ENCODE measurements around the gene OPCML. TPM values are rescaled to one million over a fixed set of nuclear protein-coding genes. Genes with fewer than 3 reads are reported as not detected.

OPCML gene
- not detected for total RNA-seq

DNA sequence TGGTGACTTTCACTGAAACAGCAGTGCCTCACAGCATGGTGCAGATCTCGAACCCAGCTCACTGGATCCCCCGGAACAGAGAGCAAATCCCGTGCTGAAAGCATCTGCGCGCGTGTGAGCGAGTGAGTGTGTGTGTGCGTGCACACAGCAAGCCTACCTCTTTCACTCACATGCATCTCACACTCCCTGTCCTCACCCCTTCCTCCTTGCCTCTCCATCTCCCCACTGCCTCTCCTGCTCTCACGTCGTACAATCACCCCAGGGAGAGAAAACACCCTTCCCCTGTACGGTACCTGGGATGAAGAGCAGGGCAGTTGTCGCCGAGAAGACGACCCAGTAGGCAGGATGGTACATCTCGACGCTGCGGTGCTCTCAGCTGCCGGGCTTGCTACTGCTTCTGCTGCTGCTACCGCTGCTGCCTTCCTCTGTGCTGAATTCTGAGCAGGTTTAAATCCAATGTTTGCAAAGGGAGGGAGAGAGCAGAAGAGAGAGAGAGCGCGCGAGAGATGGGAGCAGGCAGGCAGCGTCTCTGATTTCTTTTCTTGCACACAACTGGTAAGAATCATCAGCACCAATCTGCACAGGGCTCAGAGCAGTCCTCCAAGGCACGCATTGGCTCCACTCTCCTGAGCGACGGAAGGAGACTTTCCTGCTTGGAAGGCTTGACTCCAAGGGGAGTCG, at the start of gene OPCML:
OPCML (minus strand) TSS at position 531 of the 681 bp plus-strand sequence.
- intact Hi-C loops (cut with DNase I): no loop called here
- TF ChIP-seq POLR2A (IDR thresholded peaks at IDR 0.05) (no peak), POLR2AphosphoS5 (IDR thresholded peaks at IDR 0.05; ENCODE audit: insufficient read depth in 1 of 2, low read depth in 1 of 2) (no peak)
- TF ChIP-seq, protein P1, sequence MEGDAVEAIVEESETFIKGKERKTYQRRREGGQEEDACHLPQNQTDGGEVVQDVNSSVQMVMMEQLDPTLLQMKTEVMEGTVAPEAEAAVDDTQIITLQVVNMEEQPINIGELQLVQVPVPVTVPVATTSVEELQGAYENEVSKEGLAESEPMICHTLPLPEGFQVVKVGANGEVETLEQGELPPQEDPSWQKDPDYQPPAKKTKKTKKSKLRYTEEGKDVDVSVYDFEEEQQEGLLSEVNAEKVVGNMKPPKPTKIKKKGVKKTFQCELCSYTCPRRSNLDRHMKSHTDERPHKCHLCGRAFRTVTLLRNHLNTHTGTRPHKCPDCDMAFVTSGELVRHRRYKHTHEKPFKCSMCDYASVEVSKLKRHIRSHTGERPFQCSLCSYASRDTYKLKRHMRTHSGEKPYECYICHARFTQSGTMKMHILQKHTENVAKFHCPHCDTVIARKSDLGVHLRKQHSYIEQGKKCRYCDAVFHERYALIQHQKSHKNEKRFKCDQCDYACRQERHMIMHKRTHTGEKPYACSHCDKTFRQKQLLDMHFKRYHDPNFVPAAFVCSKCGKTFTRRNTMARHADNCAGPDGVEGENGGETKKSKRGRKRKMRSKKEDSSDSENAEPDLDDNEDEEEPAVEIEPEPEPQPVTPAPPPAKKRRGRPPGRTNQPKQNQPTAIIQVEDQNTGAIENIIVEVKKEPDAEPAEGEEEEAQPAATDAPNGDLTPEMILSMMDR (IDR thresholded peaks at IDR 0.05): no peak
- Histone ChIP-seq H3K4me3 (no peak within 1 kb of the TSS), H3K27me3 (no peaks in the 10 kb centered on the region), H3K4me1 (no peaks in the 10 kb centered on the region), H3K36me3 (no peaks in the 10 kb centered on the region), H3K27ac (no peak within 1 kb of the TSS), H3K9me3 (no peaks in the 10 kb centered on the region)
- DNase-seq (ENCODE audit: extremely low spot score in 2 of 2): no peak

DNA sequence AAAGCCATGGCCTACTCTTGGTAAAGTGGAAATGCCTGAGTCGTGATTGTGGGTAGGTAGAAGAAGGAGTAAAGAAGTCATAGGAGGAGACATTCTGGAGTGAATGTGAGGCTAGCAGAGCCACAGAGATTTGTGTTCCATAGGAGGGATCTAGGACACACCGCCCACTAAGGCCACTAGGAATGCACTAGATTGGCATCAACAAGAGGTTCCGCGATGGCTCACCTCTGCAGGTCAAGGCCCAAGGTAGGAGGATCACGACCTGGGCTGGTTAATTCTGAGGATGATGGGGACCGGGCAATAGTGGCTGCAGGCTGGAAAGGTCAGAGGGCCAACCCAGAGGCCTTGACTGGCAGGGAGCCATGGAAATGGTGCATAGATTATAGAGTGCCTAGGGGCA, 48.8 kb upstream of the OPCML start:
- no peak for DNase-seq (ENCODE audit: extremely low spot score in 2 of 2)
- H3K27me3 ChIP-seq: no peaks in the 10 kb centered on the region
- no peak for TF ChIP-seq POLR2A (IDR thresholded peaks at IDR 0.05)
- TF ChIP-seq, protein P1 (IDR thresholded peaks at IDR 0.05): no peak
- TF ChIP-seq POLR2AphosphoS5 (IDR thresholded peaks at IDR 0.05; ENCODE audit: insufficient read depth in 1 of 2, low read depth in 1 of 2): no peak
- H3K4me3 ChIP-seq: no peak overlapping the region
- H3K36me3 ChIP-seq: no peaks in the 10 kb centered on the region
- no peaks in the 10 kb centered on the region for H3K9me3 ChIP-seq
- H3K27ac ChIP-seq: no peak overlapping the region
- H3K4me1 ChIP-seq: no peaks in the 10 kb centered on the region
- intact Hi-C loops (cut with DNase I): no loop called here

DNA sequence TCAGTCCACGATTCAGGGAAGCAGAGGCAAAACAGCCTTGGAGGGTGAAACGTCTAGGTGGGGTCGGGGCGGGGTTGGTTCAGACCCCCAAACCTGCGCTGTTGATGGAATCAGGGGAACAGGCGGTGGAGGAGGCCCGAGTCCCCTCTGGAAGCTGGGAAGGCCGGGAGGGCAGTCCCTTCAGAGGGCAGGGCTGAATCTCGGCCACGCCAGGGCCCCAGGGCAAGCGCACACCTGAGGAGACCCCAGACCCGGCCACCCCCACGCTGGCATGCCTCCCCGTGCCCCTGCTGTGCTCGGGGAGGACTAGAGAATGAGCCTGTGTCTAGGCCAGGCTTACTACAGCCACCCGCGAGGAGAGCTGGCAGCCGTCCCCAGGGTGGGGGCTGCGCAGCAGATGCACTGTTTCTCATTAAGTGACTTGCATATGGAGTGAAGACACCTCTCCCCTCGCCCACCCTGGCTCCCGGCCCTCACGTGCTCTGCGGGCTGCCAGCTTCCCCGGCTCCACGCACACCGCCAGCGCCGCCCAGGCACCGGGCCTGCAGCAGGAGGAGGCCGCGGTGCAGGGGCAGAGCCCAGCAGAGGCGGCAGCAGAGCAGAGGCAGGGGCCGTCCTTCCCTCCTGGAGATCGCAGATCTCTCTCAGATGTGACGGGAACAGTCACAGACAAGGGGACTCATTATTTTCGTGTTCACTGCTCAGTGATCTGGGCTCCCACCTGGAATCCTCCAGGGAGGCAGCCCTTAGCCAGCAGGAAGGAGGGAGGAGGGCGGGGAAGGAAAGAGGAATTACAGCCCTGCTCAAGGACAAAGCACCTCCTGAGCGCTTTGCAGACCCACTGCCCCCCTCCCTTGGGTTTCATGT, 47.1 kb upstream of the OPCML start:
- DNase-seq (ENCODE audit: extremely low spot score in 2 of 2): no peak
- intact Hi-C loops (cut with DNase I): no loop called here
- H3K4me1 ChIP-seq: no peaks in the 10 kb centered on the region
- no peak overlapping the region for H3K27ac ChIP-seq
- no peak overlapping the region for H3K4me3 ChIP-seq
- H3K36me3 ChIP-seq: no peaks in the 10 kb centered on the region
- H3K27me3 ChIP-seq: no peaks in the 10 kb centered on the region
- no peaks in the 10 kb centered on the region for H3K9me3 ChIP-seq
- TF ChIP-seq POLR2AphosphoS5 (IDR thresholded peaks at IDR 0.05; ENCODE audit: insufficient read depth in 1 of 2, low read depth in 1 of 2): no peak
- no peak for TF ChIP-seq POLR2A (IDR thresholded peaks at IDR 0.05)
- TF ChIP-seq, protein P1 (IDR thresholded peaks at IDR 0.05): no peak

DNA sequence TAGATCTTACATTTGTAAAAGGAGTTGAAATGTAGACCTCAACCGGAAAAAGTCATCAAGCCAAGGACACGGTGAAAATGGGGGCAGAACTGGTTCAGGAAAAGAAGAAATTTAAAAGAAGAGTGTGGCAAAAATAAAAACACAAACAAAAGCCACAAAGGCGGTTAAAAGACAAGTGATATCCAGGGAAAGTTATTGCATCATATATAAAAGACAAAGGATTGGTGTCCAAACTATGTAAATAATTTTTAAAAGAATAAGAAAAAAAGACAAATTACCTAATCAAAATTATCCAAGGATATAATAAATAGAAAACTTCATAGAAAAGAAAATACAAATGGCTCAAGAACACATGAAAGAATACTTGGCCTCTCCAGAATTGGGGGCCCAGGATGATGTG, 45.1 kb upstream of the OPCML start:
- no peak for DNase-seq (ENCODE audit: extremely low spot score in 2 of 2)
- Histone ChIP-seq H3K4me1 (no peaks in the 10 kb centered on the region), H3K9me3 (no peaks in the 10 kb centered on the region), H3K4me3 (no peak overlapping the region), H3K36me3 (no peaks in the 10 kb centered on the region), H3K27ac (no peak overlapping the region), H3K27me3 (no peaks in the 10 kb centered on the region)
- TF ChIP-seq, protein P1 (IDR thresholded peaks at IDR 0.05): no peak
- TF ChIP-seq POLR2A (IDR thresholded peaks at IDR 0.05) (no peak), POLR2AphosphoS5 (IDR thresholded peaks at IDR 0.05; ENCODE audit: insufficient read depth in 1 of 2, low read depth in 1 of 2) (no peak)
- intact Hi-C loops (cut with DNase I): no loop called here

DNA sequence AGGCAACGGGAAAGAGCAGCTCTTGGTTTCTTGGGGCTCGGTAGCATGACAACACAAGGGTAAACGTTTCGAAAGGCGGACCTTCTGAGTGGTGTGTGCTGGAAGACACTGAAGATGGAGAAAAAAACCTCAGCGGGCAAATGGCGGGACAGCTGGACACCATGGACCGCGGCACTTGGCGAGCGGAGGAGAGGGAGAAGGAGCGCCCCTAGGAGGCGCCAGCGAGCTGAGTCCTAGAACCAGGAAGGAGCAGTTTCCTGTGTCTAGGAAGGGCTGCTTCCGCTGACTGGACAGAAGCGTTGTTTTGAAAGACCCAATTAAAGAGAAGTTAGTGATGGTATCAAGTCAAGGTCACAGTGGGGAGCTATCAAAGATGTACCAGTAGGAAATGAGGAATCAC, 44.0 kb upstream of the OPCML start:
- Histone ChIP-seq H3K9me3 (no peaks in the 10 kb centered on the region), H3K4me3 (no peak overlapping the region), H3K27ac (no peak overlapping the region), H3K4me1 (no peaks in the 10 kb centered on the region), H3K27me3 (no peaks in the 10 kb centered on the region), H3K36me3 (no peaks in the 10 kb centered on the region)
- intact Hi-C loops (cut with DNase I): no loop called here
- no peak for TF ChIP-seq POLR2A (IDR thresholded peaks at IDR 0.05)
- no peak for TF ChIP-seq POLR2AphosphoS5 (IDR thresholded peaks at IDR 0.05; ENCODE audit: insufficient read depth in 1 of 2, low read depth in 1 of 2)
- TF ChIP-seq, protein P1 (IDR thresholded peaks at IDR 0.05): no peak
- no peak for DNase-seq (ENCODE audit: extremely low spot score in 2 of 2)

All from vagina (tissue), 2 donors.